IMR-90 (cell line): ENCODE data around the gene SUCLA2. TPM values are rescaled to one million over a fixed set of nuclear protein-coding genes. Genes with fewer than 3 reads are reported as not detected.

Experiments
- ATAC-seq: fragments of 200-7000 bp; cut with Tn5 transposase; 2 replicates; pipeline ENCODE4 v1.9.1; 2020; ENCODE audit warnings: low read depth, mild to moderate bottlenecking, moderate library complexity
- BruUV-seq: library from RNA; stranded (reverse); fragments of 400-500 nt; replicated peaks from 2 replicates; lab custom pipeline; 2021; lab: Mats Ljungman, UMichigan
- CTCF ChIA-PET: fragments of 300-600 bp; formaldehyde crosslinking; extraction: SDS; loops from one replicate; lab custom pipeline; 2021; ENCODE audit warnings: antibody characterized with exemption; lab: Yijun Ruan, JAX
- POLR2A ChIA-PET: fragments of 300-600 bp; sonication (Branson Sonifier 250); formaldehyde crosslinking; loops from one replicate; lab custom pipeline; 2022; ENCODE audit warnings: antibody characterized with exemption; ENCODE audit not compliant: unreplicated experiment; lab: Charles Lee
- DNase-seq: peaks from one replicate; pipeline ENCODE4 v3.0.0; 2013
- H2AFZ ChIP-seq: replicated peaks from 2 replicates; pipeline ENCODE3; 2013; ENCODE audit warnings: low read length, mild to moderate bottlenecking; ENCODE audit not compliant: poor library complexity
- H2AK5ac ChIP-seq: 2 replicates; pipeline ENCODE4 v1.6.1; 2013; ENCODE audit warnings: low read depth, low read length, inconsistent platforms
- H2AK9ac ChIP-seq: replicated peaks from 2 replicates; pipeline ENCODE3; 2013; ENCODE audit warnings: mild to moderate bottlenecking, low read depth, low read length, moderate library complexity; ENCODE audit not compliant: poor library complexity
- H2BK120ac ChIP-seq: 2 replicates; pipeline ENCODE4 v1.6.1; 2013; ENCODE audit warnings: low read depth, low read length, inconsistent platforms
- H2BK15ac ChIP-seq: 3 replicates; pipeline ENCODE4 v1.6.1; 2013; ENCODE audit warnings: low read depth, low read length, inconsistent platforms
- H2BK20ac ChIP-seq: 2 replicates; pipeline ENCODE4 v1.6.1; 2013; ENCODE audit warnings: low read depth, mild to moderate bottlenecking, inconsistent platforms, low read length, moderate library complexity
- H2BK5ac ChIP-seq: 2 replicates; pipeline ENCODE4 v1.6.1; 2013; ENCODE audit warnings: mild to moderate bottlenecking, low read depth, low read length, inconsistent platforms; ENCODE audit not compliant: poor library complexity, severe bottlenecking
- H3K14ac ChIP-seq: replicated peaks from 2 replicates; pipeline ENCODE4 v1.6.1; 2013; ENCODE audit warnings: low read depth, low read length, inconsistent platforms
- H3K18ac ChIP-seq: 2 replicates; pipeline ENCODE4 v1.6.1; 2013; ENCODE audit warnings: low read depth, low read length, control low read depth
- H3K23ac ChIP-seq: 2 replicates; pipeline ENCODE4 v1.6.1; 2013; ENCODE audit warnings: low read depth, low read length, inconsistent platforms
- H3K27ac ChIP-seq: 2 replicates; pipeline ENCODE4 v1.5.1; 2013; ENCODE audit warnings: mild to moderate bottlenecking, control low read depth, low read length; ENCODE audit not compliant: insufficient read depth
- H3K27me3 ChIP-seq: 2 replicates; pipeline ENCODE4 v1.6.1; 2013; ENCODE audit warnings: low read length; ENCODE audit not compliant: control insufficient read depth, insufficient read depth
- H3K36me3 ChIP-seq: 2 replicates; pipeline ENCODE4 v1.6.1; 2013; ENCODE audit warnings: low read length, mixed read lengths; ENCODE audit not compliant: control insufficient read depth, insufficient read depth
- H3K4ac ChIP-seq: 2 replicates; pipeline ENCODE4 v1.6.1; 2013; ENCODE audit warnings: low read depth, low read length, inconsistent platforms
- H3K4me1 ChIP-seq: 2 replicates; pipeline ENCODE4 v1.6.1; 2013; ENCODE audit warnings: low read length, mixed read lengths; ENCODE audit not compliant: control insufficient read depth, insufficient read depth
- H3K4me2 ChIP-seq: 2 replicates; pipeline ENCODE4 v1.6.1; 2013; ENCODE audit warnings: low read depth, mild to moderate bottlenecking, control low read depth, low read length, moderate library complexity
- H3K4me3 ChIP-seq: 2 replicates; pipeline ENCODE4 v1.5.1; 2013; ENCODE audit warnings: low read depth, mild to moderate bottlenecking, control low read depth, low read length, moderate library complexity; ENCODE audit not compliant: insufficient read depth
- H3K56ac ChIP-seq: 2 replicates; pipeline ENCODE4 v1.6.1; 2013; ENCODE audit warnings: low read length, inconsistent platforms; ENCODE audit not compliant: insufficient read depth; ENCODE audit errors: extremely low read depth
- H3K79me1 ChIP-seq, 2 experiments: 2 replicates each; pipeline ENCODE4 v1.6.1; 2013; ENCODE audit warnings: low read length in 2 of 2, inconsistent platforms in 1 of 2, low read depth in 1 of 2
- H3K9ac ChIP-seq: 2 replicates; pipeline ENCODE4 v1.6.1; 2013; ENCODE audit warnings: low read depth, low read length, control low read depth
- H3K9me1 ChIP-seq: 2 replicates; pipeline ENCODE4 v1.6.1; 2013; ENCODE audit warnings: low read length, inconsistent platforms; ENCODE audit not compliant: insufficient read depth
- H3K9me3 ChIP-seq: 2 replicates; pipeline ENCODE4 v1.6.1; 2013; ENCODE audit warnings: low read length; ENCODE audit not compliant: control insufficient read depth, insufficient read depth
- H4K20me1 ChIP-seq: 2 replicates; pipeline ENCODE4 v1.6.1; 2013; ENCODE audit warnings: low read length, inconsistent platforms; ENCODE audit not compliant: insufficient read depth
- H4K5ac ChIP-seq: 2 replicates; pipeline ENCODE4 v1.6.1; 2013; ENCODE audit warnings: mild to moderate bottlenecking, low read depth, low read length, control low read depth
- H4K8ac ChIP-seq, 2 experiments: 2 replicates each; pipeline ENCODE4 v1.6.1; 2013; ENCODE audit warnings: low read depth in 2 of 2, low read length in 2 of 2, control low read depth in 1 of 2, inconsistent platforms in 1 of 2
- H4K91ac ChIP-seq: 2 replicates; pipeline ENCODE4 v1.6.1; 2013; ENCODE audit warnings: low read depth, low read length, inconsistent platforms; ENCODE audit not compliant: insufficient read depth
- BHLHE40 ChIP-seq: fragments of 150-350 bp; IDR thresholded peaks from 2 replicates; pipeline ENCODE4 v1.6.1; 2016; ENCODE audit warnings: mild to moderate bottlenecking, low read depth, low read length
- CEBPB ChIP-seq: IDR thresholded peaks from 2 replicates; pipeline ENCODE4 v1.6.1; 2012; ENCODE audit warnings: low read depth, low read length, improper control_type of control experiment
- CHD1 ChIP-seq: IDR thresholded peaks from 2 replicates; pipeline ENCODE4 v1.6.1; 2012; ENCODE audit warnings: low read depth, low read length, improper control_type of control experiment
- CTCF ChIP-seq: conservative IDR thresholded peaks from 2 replicates; pipeline ENCODE4 v1.5.1; 2012; ENCODE audit warnings: mild to moderate bottlenecking, low read depth, low read length, improper control_type of control experiment
- ELK1 ChIP-seq: fragments of 150-350 bp; IDR thresholded peaks from 2 replicates; pipeline ENCODE4 v1.6.1; 2016; ENCODE audit warnings: low read depth, mild to moderate bottlenecking, low read length, moderate library complexity, borderline replicate concordance
- FOS ChIP-seq: fragments of 150-350 bp; IDR thresholded peaks from 2 replicates; pipeline ENCODE4 v1.6.1; 2016; ENCODE audit warnings: low read depth, low read length
- MXI1 ChIP-seq: IDR thresholded peaks from 2 replicates; pipeline ENCODE4 v1.6.1; 2012; ENCODE audit warnings: low read depth, mild to moderate bottlenecking, low read length, moderate library complexity, borderline replicate concordance
- POLR2A ChIP-seq: IDR thresholded peaks from 2 replicates; pipeline ENCODE4 v1.6.1; 2012; ENCODE audit warnings: mild to moderate bottlenecking, low read depth, low read length
- RAD21 ChIP-seq: IDR thresholded peaks from 2 replicates; pipeline ENCODE4 v1.6.1; 2012; ENCODE audit warnings: low read length, improper control_type of control experiment
- SMC3 ChIP-seq: fragments of 150-350 bp; IDR thresholded peaks from 2 replicates; pipeline ENCODE4 v1.6.1; 2016; ENCODE audit warnings: low read depth, mild to moderate bottlenecking, antibody characterized with exemption, low read length, moderate library complexity
- WGBS, 2 experiments: methylation state at CpG; one replicate each; pipeline versions ENCODE4 v1.1.5 to v1.1.7; 2013; ENCODE audit warnings: missing lambda C conversion rate in 2 of 2; ENCODE audit not compliant: insufficient read length in 1 of 2; ENCODE audit errors: extremely low coverage in 2 of 2; 5-methylcytosine and 5-hydroxymethylcytosine counted together
- dilution Hi-C: fragments of 300-500 bp; cut with HindIII; formaldehyde crosslinking; loops from one replicate; pipeline ENCODE4 v1.14.3; 2018; ENCODE audit warnings: low sequenced_read_pairs; ENCODE audit not compliant: unreplicated experiment
- in situ Hi-C: fragments of 300-500 bp; cut with MboI; formaldehyde crosslinking; loops from 3 replicates; pipeline ENCODE4 v1.14.3; 2019; ENCODE audit warnings: low sequenced_read_pairs, inconsistent platforms, mixed read lengths
- intact Hi-C: fragments of 100-400 bp; cut with micrococcal nuclease; formaldehyde crosslinking; loops from 2 replicates; pipeline ENCODE4 v1.10.0; 2022
- polyA plus RNA-seq, 3 experiments: library from polyadenylated mRNA; depleted of rRNA; stranded (reverse); fragments of >200 nt; gene quantifications; 2 replicates each; pipeline ENCODE4 v1.2.3, GENCODE V29; 2012; ENCODE audit warnings: low replicate concordance in 1 of 3
- total RNA-seq: library from RNA; depleted of rRNA; stranded (reverse); fragments of >200 nt; gene quantifications from 2 replicates; pipeline ENCODE4 v1.2.3, GENCODE V29; 2012

Gene SUCLA2
- total and polyA plus RNA-seq, 2 of the 4 experiments (the other 2 are of a cell fraction), result 31.5 to 36.1 TPM

GRCh38 chr13:48014359-48014758 is 13.3 kb upstream of the SUCLA2 start:
- in situ Hi-C loops, result no loop called here
- CTCF ChIA-PET, result interaction anchor here (0.6 kb wide), 1 partner anchor 39 kb away, joined by 3 read pairs; no protein-coding TSS in a partner anchor

More at GRCh38 chr13:48014359-48014758, 13.3 kb upstream of the SUCLA2 start:
- H3K79me1 ChIP-seq, result no peaks in the 10 kb centered on the region
- no peak for DNase-seq
- H2BK20ac ChIP-seq, result no peak overlapping the region
- H2AK5ac ChIP-seq, result no peak overlapping the region
- H4K8ac ChIP-seq, result no peak overlapping the region
- no peak overlapping the region for H3K18ac ChIP-seq
- no peaks in the 10 kb centered on the region for H3K9me1 ChIP-seq
- H3K4ac ChIP-seq, result no peak overlapping the region
- H2AFZ ChIP-seq, result no peak overlapping the region
- H3K23ac ChIP-seq, result no peak overlapping the region
- H3K27ac ChIP-seq, result no peak overlapping the region
- H2BK15ac ChIP-seq, result no peak overlapping the region
- H3K9ac ChIP-seq, result no peak overlapping the region
- intact Hi-C loops (no loop called here), dilution Hi-C loops (no loop called here)
- H3K36me3 ChIP-seq, result no peaks in the 10 kb centered on the region
- no peak for ATAC-seq
- no peak overlapping the region for H3K4me3 ChIP-seq
- no peaks in the 10 kb centered on the region; the same call in 1 of the 2 replicates for H3K9me3 ChIP-seq
- peaks cover 2% of the 10 kb centered on the region for H3K4me1 ChIP-seq
- H4K20me1 ChIP-seq, result no peaks in the 10 kb centered on the region
- H4K91ac ChIP-seq, result no peak overlapping the region
- no peak overlapping the region for H4K5ac ChIP-seq
- TF ChIP-seq CHD1, result no peak
- TF ChIP-seq POLR2A, result no peak
- TF ChIP-seq CEBPB, result no peak
- TF ChIP-seq ELK1, result no peak
- TF ChIP-seq MXI1, result no peak
- TF ChIP-seq FOS, result no peak
- TF ChIP-seq BHLHE40, result no peak
- no peak for TF ChIP-seq CTCF
- no peak for TF ChIP-seq RAD21
- TF ChIP-seq SMC3, result no peak
- POLR2A ChIA-PET, result no interaction called here
- no peak overlapping the region for H2BK5ac ChIP-seq
- H3K27me3 ChIP-seq, result no peaks in the 10 kb centered on the region
- no TSS peak for BruUV-seq
- no peak overlapping the region for H2BK120ac ChIP-seq
- no peak overlapping the region for H3K4me2 ChIP-seq
- no peak overlapping the region for H3K14ac ChIP-seq
- WGBS, 2 experiments, result 80% methylated on average over 1 of the region's 2 CpGs; no CpG with 5 or more reads in 1 of the 2 experiments
- H2AK9ac ChIP-seq, result no peak overlapping the region
- H3K56ac ChIP-seq, result no peak overlapping the region
